DND-41 (cell line): Measurements from ENCODE around the gene JAK1.

Experiments
- ATAC-seq: fragments of 200-7000 bp; cut with Tn5 transposase; 3 replicates; pipeline ENCODE4 v1.9.1; 2021; ENCODE audit warnings: low read depth; ENCODE audit not compliant: insufficient read depth
- DNase-seq: peaks from one replicate; pipeline ENCODE4 v3.0.0-alpha.2; 2020
- H2AFZ ChIP-seq: 2 replicates; pipeline ENCODE4 v1.6.0; 2012; ENCODE audit warnings: low read depth, low read length
- H3K27ac ChIP-seq: 2 replicates; pipeline ENCODE4 v1.5.1; 2012; ENCODE audit warnings: low read length, inconsistent platforms
- H3K27me3 ChIP-seq: fragments of 200-600 bp; sonication (generic); 2 replicates; pipeline ENCODE4 v1.6.0; 2012; ENCODE audit warnings: low read length, mild to moderate bottlenecking, inconsistent platforms; ENCODE audit not compliant: insufficient read depth, poor library complexity
- H3K36me3 ChIP-seq: 2 replicates; pipeline ENCODE4 v1.5.1; 2012; ENCODE audit warnings: low read length, inconsistent platforms; ENCODE audit not compliant: insufficient read depth
- H3K4me1 ChIP-seq: 2 replicates; pipeline ENCODE4 v1.5.1; 2012; ENCODE audit warnings: mild to moderate bottlenecking, low read length; ENCODE audit not compliant: insufficient read depth
- H3K4me2 ChIP-seq: 2 replicates; pipeline ENCODE4 v1.6.0; 2012; ENCODE audit warnings: mild to moderate bottlenecking, moderate library complexity, low read length, inconsistent platforms; ENCODE audit not compliant: insufficient read depth
- H3K4me3 ChIP-seq, 2 experiments: fragments of 200-600 bp in 1 of 2; shearing (Covaris generic) in 1 of 2; 2 replicates each; pipeline ENCODE4 v1.5.1; 2012 to 2016; ENCODE audit warnings: inconsistent platforms in 2 of 2, low read length in 2 of 2, mild to moderate bottlenecking in 2 of 2, low read depth in 1 of 2, moderate library complexity in 1 of 2
- H3K79me2 ChIP-seq: 2 replicates; pipeline ENCODE4 v1.6.0; 2012; ENCODE audit warnings: low read length, inconsistent platforms; ENCODE audit not compliant: insufficient read depth
- H3K9ac ChIP-seq: 2 replicates; pipeline ENCODE4 v1.6.0; 2012; ENCODE audit warnings: low read depth, mild to moderate bottlenecking, inconsistent platforms, low read length, moderate library complexity
- H3K9me3 ChIP-seq: 2 replicates; pipeline ENCODE4 v1.5.1; 2012; ENCODE audit warnings: low read length, moderate library complexity, mild to moderate bottlenecking, inconsistent platforms; ENCODE audit not compliant: insufficient read depth, severe bottlenecking
- H4K20me1 ChIP-seq: 2 replicates; pipeline ENCODE4 v1.6.0; 2012; ENCODE audit warnings: low read length; ENCODE audit not compliant: insufficient read depth
- EZH2 ChIP-seq: IDR thresholded peaks from 3 replicates; pipeline ENCODE4 v1.6.1; 2012; ENCODE audit warnings: borderline replicate concordance, low read depth, mild to moderate bottlenecking, moderate library complexity, low read length, inconsistent platforms; ENCODE audit not compliant: severe bottlenecking
- TF ChIP-seq, protein P1 (sequence below): IDR thresholded peaks from 2 replicates; pipeline ENCODE4 v1.5.1; 2012; ENCODE audit warnings: borderline replicate concordance, low read length, moderate library complexity, mild to moderate bottlenecking; ENCODE audit not compliant: poor library complexity, severe bottlenecking; ENCODE audit errors: extremely low read depth

Gene JAK1

DNA sequence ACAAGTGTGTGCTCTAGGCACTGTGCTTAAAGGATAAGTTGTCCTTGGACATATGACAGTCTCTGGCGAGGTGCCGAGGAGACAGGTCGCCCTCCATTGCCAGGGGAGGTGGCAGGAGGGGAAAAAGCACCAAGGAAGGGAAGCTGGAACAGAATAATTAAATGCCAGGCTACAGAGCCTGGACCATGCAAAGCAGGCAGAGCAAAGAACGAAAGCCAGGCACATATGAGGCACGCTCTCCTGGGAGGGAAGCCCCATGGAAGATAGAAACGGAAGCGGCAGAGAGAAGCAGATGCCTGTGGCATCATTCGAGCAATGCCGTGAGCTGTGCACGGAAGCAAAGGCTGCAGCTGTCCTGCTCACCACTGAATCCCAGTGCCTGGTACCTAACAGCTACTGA is 91.2 kb downstream of the JAK1 start:
- H3K36me3 ChIP-seq: peaks cover 85% of the 10 kb centered on the region
- no peaks in the 10 kb centered on the region for H3K27me3 ChIP-seq
- DNase-seq (no peak), ATAC-seq (no peak)
- TF ChIP-seq EZH2: no peak
- TF ChIP-seq, protein P1, sequence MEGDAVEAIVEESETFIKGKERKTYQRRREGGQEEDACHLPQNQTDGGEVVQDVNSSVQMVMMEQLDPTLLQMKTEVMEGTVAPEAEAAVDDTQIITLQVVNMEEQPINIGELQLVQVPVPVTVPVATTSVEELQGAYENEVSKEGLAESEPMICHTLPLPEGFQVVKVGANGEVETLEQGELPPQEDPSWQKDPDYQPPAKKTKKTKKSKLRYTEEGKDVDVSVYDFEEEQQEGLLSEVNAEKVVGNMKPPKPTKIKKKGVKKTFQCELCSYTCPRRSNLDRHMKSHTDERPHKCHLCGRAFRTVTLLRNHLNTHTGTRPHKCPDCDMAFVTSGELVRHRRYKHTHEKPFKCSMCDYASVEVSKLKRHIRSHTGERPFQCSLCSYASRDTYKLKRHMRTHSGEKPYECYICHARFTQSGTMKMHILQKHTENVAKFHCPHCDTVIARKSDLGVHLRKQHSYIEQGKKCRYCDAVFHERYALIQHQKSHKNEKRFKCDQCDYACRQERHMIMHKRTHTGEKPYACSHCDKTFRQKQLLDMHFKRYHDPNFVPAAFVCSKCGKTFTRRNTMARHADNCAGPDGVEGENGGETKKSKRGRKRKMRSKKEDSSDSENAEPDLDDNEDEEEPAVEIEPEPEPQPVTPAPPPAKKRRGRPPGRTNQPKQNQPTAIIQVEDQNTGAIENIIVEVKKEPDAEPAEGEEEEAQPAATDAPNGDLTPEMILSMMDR: no peak
- H3K9me3 ChIP-seq: no peaks in the 10 kb centered on the region
- H4K20me1 ChIP-seq: peaks cover 16% of the 10 kb centered on the region
- H3K4me3 ChIP-seq: no peak overlapping the region
- no peak overlapping the region for H3K4me2 ChIP-seq
- H3K4me1 ChIP-seq: peaks cover 11% of the 10 kb centered on the region
- no peak overlapping the region for H3K9ac ChIP-seq
- no peak overlapping the region for H3K27ac ChIP-seq
- no peaks in the 10 kb centered on the region for H3K79me2 ChIP-seq
- no peak overlapping the region for H2AFZ ChIP-seq

DNA sequence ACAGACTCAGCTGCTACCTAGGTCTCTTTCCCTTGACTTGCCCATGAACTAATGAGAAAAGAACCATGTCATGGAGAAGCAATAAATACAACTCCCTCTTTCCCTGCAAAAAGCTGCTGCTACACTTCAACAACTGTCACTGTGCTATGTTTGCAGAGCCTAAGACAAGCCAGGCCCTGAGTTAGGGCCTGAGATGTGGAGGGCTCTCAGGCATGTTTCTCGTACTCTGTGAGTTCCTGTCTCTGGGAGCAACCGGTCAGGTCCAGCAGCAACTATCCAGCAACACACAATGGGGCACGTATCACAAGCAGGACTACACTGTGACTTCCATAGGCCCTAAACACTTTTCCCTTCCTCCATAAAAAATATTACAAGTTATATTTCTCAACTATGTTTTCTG is 91.7 kb downstream of the JAK1 start:
- H3K4me3 ChIP-seq: no peak overlapping the region
- H3K4me1 ChIP-seq: peaks cover 11% of the 10 kb centered on the region
- H3K79me2 ChIP-seq: no peaks in the 10 kb centered on the region
- H3K4me2 ChIP-seq: no peak overlapping the region
- no peak for TF ChIP-seq EZH2
- TF ChIP-seq, protein P1: no peak
- no peaks in the 10 kb centered on the region for H3K9me3 ChIP-seq
- ATAC-seq (no peak), DNase-seq (no peak)
- H3K36me3 ChIP-seq: peaks cover 89% of the 10 kb centered on the region
- no peaks in the 10 kb centered on the region for H3K27me3 ChIP-seq
- H4K20me1 ChIP-seq: peaks cover 17% of the 10 kb centered on the region
- H3K9ac ChIP-seq: no peak overlapping the region
- no peak overlapping the region for H3K27ac ChIP-seq
- H2AFZ ChIP-seq: no peak overlapping the region

DNA sequence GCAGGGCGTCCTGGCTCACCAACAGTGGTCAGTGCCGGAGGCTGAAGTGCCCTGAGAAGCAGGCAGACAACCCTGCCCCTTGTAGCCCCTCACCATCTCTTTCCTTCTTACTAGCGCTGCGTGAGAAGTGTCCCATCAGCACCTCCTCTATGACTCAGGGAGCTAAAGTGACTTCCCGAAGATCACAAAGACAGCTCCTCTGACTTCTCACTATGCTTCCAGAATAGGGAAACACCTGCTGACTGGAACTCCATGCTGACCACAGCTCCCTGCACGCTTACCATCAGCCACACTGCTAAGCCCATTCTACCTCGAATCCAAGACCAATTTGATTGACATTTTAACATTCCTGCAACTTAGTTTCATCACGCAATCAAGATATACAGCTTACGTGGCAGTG is 92.8 kb downstream of the JAK1 start:
- TF ChIP-seq, protein P1: no peak
- no peak for TF ChIP-seq EZH2
- H3K4me1 ChIP-seq: peaks cover 11% of the 10 kb centered on the region
- H3K79me2 ChIP-seq: no peaks in the 10 kb centered on the region
- H3K4me2 ChIP-seq: no peak overlapping the region
- ATAC-seq (no peak), DNase-seq (no peak)
- no peaks in the 10 kb centered on the region for H3K9me3 ChIP-seq
- no peaks in the 10 kb centered on the region for H3K27me3 ChIP-seq
- peaks cover 19% of the 10 kb centered on the region for H4K20me1 ChIP-seq
- no peak overlapping the region for H3K9ac ChIP-seq
- H3K27ac ChIP-seq: no peak overlapping the region
- H3K36me3 ChIP-seq: peaks cover 91% of the 10 kb centered on the region
- H3K4me3 ChIP-seq: no peak overlapping the region
- no peak overlapping the region for H2AFZ ChIP-seq

DNA sequence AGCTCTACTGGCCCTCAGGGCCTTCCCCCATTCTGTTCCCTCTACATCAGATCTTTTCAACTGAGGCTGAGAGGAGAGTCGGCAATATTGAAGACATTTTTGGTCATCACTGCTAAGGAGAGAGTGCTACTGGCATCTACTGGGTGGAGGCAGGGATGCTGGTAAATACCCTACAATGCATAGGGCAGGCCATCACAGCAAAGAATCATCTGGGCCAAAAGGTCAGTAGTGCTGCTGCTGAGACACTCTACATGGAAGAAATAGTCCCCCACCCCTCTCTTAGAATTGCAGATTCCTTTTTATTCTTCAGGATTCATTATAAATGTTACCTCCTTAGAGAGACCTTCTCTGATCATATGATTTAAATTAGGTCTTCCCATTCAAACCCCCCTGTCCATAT is 94.3 kb downstream of the JAK1 start:
- Histone ChIP-seq H3K4me1 (peaks cover 2% of the 10 kb centered on the region; the same call in 1 of the 2 replicates), H3K4me2 (no peak overlapping the region), H3K9ac (no peak overlapping the region), H3K27me3 (no peaks in the 10 kb centered on the region), H4K20me1 (peaks cover 20% of the 10 kb centered on the region), H2AFZ (no peak overlapping the region), H3K4me3 (no peak overlapping the region), H3K36me3 (peaks cover 95% of the 10 kb centered on the region), H3K79me2 (no peaks in the 10 kb centered on the region), H3K27ac (no peak overlapping the region), H3K9me3 (no peaks in the 10 kb centered on the region)
- TF ChIP-seq EZH2: no peak
- TF ChIP-seq, protein P1: no peak
- DNase-seq: no peak
- ATAC-seq: no peak
